Measurements from ENCODE around the gene TMEM42. TPM values are rescaled to one million over a fixed set of nuclear protein-coding genes. Genes with fewer than 3 reads are reported as not detected.

Gene TMEM42
- polyA plus RNA-seq, 1 donor from 2014 or later, result 15.1 TPM

- Histone ChIP-seq H3K4me2 (ENCODE audit: low read length) (no peak overlapping the region), H3K79me2 (replicated peaks; ENCODE audit: insufficient read depth, low read length) (no peaks in the 10 kb centered on the region)
Observed at GRCh38 chr3:44825264-44825925, 36.3 kb upstream of the TMEM42 start.

GRCh38 chr3:44827196-44827595 is 34.5 kb upstream of the TMEM42 start:
- H3K79me2 ChIP-seq (replicated peaks; ENCODE audit: insufficient read depth, low read length), result no peaks in the 10 kb centered on the region
- no peak overlapping the region for H3K9ac ChIP-seq (ENCODE audit: low read length)
- H3K9me3 ChIP-seq (ENCODE audit: low read length), result no peaks in the 10 kb centered on the region
- H4K20me1 ChIP-seq (ENCODE audit: insufficient read depth), result no peaks in the 10 kb centered on the region
- no peaks in the 10 kb centered on the region for H3K27me3 ChIP-seq (ENCODE audit: insufficient read depth, low read depth, low read length)
- no peak overlapping the region for H3K4me2 ChIP-seq (ENCODE audit: low read length)
- no peak overlapping the region for H3K27ac ChIP-seq (ENCODE audit: low read length)
- no peaks in the 10 kb centered on the region for H3F3A ChIP-seq (ENCODE audit: insufficient read depth, low read length, poor library complexity, severe bottlenecking)
- no peaks in the 10 kb centered on the region for H3K36me3 ChIP-seq (ENCODE audit: insufficient read depth, low read length)
- H3K9me2 ChIP-seq (ENCODE audit: insufficient read depth, low read length), result no peaks in the 10 kb centered on the region
- H3K4me3 ChIP-seq (ENCODE audit: low read length), result no peak overlapping the region
- no peak overlapping the region for H2AFZ ChIP-seq (ENCODE audit: low read depth, low read length)
- TF ChIP-seq EZH2 (IDR thresholded peaks at IDR 0.05; ENCODE audit: borderline replicate concordance, insufficient read depth, low read length, poor library complexity, severe bottlenecking) (no peak), REST (IDR thresholded peaks at IDR 0.05; ENCODE audit: borderline replicate concordance) (no peak), MXI1 (conservative IDR thresholded peaks at IDR 0.05; ENCODE audit: poor library complexity, severe bottlenecking) (no peak), TAF1 (IDR thresholded peaks at IDR 0.05; ENCODE audit: low read depth) (no peak), RAD21 (conservative IDR thresholded peaks at IDR 0.05) (no peak), SMC3 (conservative IDR thresholded peaks at IDR 0.05; ENCODE audit: poor library complexity) (no peak), POLR2AphosphoS5 (IDR thresholded peaks at IDR 0.05) (no peak)

More at GRCh38 chr3:44825264-44825925, 36.3 kb upstream of the TMEM42 start:
- Histone ChIP-seq H3K9ac (ENCODE audit: low read length) (no peak overlapping the region), H3K27ac (ENCODE audit: low read length) (no peak overlapping the region), H3K4me3 (ENCODE audit: low read length) (no peak overlapping the region), H2AFZ (ENCODE audit: low read depth, low read length) (no peak overlapping the region), H3K27me3 (ENCODE audit: insufficient read depth, low read depth, low read length) (no peaks in the 10 kb centered on the region), H4K20me1 (ENCODE audit: insufficient read depth) (no peaks in the 10 kb centered on the region), H3F3A (ENCODE audit: insufficient read depth, low read length, poor library complexity, severe bottlenecking) (no peaks in the 10 kb centered on the region), H3K9me3 (ENCODE audit: low read length) (no peaks in the 10 kb centered on the region), H3K9me2 (ENCODE audit: insufficient read depth, low read length) (no peaks in the 10 kb centered on the region), H3K36me3 (ENCODE audit: insufficient read depth, low read length) (no peaks in the 10 kb centered on the region)
- TF ChIP-seq POLR2AphosphoS5 (IDR thresholded peaks at IDR 0.05) (no peak), RAD21 (conservative IDR thresholded peaks at IDR 0.05) (no peak), TAF1 (IDR thresholded peaks at IDR 0.05; ENCODE audit: low read depth) (no peak), SMC3 (conservative IDR thresholded peaks at IDR 0.05; ENCODE audit: poor library complexity) (no peak), EP300 (conservative IDR thresholded peaks at IDR 0.05; ENCODE audit: poor library complexity, severe bottlenecking) (no peak), CTCF (IDR thresholded peaks at IDR 0.05; ENCODE audit: poor library complexity, severe bottlenecking) (no peak), EZH2 (IDR thresholded peaks at IDR 0.05; ENCODE audit: borderline replicate concordance, insufficient read depth, low read length, poor library complexity, severe bottlenecking) (no peak), MXI1 (conservative IDR thresholded peaks at IDR 0.05; ENCODE audit: poor library complexity, severe bottlenecking) (no peak), REST (IDR thresholded peaks at IDR 0.05; ENCODE audit: borderline replicate concordance) (no peak)
